Measurements from ENCODE around the gene TMEM255B.
"Not testable (repeated sequence)": the region's sequence is repeated elsewhere in the genome, so short reads cannot be mapped to it uniquely, and the experiment has no call there.

The TMEM255B gene

DNA sequence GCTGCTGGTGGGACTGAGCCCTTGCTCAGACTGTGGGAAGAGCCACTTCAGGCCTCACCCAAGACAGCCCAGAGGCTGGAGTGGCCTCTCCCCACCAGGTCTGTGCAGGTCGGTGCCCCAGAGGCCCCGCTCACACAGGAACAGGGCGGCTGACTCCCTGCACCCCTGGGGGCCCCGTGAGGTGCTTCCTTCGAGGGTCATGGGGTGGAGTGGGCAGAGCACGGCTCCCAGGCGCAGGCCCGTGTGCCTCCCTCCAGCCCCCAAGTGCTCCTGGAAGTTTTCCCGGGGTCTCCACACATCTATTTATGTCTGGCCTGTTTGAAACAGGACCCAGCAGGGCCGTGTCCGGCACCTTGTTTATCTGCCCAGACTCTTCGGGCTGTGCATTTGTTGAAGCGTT lies 9.5 kb upstream of the TMEM255B start:
- ChIA-PET CTCF (no interaction called here), POLR2A (ENCODE audit: low non-redundant PET) (no interaction called here)
- no peak overlapping the region for H3K27ac ChIP-seq
- DNase-seq (ENCODE audit: low spot score): no peak
- TF ChIP-seq, protein P1, sequence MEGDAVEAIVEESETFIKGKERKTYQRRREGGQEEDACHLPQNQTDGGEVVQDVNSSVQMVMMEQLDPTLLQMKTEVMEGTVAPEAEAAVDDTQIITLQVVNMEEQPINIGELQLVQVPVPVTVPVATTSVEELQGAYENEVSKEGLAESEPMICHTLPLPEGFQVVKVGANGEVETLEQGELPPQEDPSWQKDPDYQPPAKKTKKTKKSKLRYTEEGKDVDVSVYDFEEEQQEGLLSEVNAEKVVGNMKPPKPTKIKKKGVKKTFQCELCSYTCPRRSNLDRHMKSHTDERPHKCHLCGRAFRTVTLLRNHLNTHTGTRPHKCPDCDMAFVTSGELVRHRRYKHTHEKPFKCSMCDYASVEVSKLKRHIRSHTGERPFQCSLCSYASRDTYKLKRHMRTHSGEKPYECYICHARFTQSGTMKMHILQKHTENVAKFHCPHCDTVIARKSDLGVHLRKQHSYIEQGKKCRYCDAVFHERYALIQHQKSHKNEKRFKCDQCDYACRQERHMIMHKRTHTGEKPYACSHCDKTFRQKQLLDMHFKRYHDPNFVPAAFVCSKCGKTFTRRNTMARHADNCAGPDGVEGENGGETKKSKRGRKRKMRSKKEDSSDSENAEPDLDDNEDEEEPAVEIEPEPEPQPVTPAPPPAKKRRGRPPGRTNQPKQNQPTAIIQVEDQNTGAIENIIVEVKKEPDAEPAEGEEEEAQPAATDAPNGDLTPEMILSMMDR (conservative IDR thresholded peaks at IDR 0.05; ENCODE audit: low read depth): no peak

DNA sequence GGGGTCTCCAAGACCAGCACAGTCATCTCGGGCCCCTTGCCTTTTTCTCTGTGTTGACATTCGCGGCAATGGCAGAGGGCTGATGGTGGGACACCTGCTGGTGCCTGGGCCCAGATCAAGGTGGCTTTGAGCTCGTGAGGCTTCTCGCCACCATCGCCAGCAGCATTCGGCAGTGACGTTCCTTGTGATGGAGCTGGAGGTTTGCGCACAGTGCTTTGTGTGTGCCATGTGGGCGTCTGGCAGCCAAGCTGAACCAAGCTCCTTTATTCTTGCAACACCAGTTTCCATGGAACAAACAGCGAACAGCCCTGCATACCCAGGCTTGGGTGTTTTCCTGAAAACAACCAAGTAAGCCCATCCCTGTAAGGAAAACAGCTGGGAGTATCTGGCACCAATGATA lies 9.1 kb upstream of the TMEM255B start:
- H3K27ac ChIP-seq: no peak overlapping the region
- ChIA-PET POLR2A (ENCODE audit: low non-redundant PET) (no interaction called here), CTCF (no interaction called here)
- no peak for DNase-seq (ENCODE audit: low spot score)
- TF ChIP-seq, protein P1 (conservative IDR thresholded peaks at IDR 0.05; ENCODE audit: low read depth): no peak

DNA sequence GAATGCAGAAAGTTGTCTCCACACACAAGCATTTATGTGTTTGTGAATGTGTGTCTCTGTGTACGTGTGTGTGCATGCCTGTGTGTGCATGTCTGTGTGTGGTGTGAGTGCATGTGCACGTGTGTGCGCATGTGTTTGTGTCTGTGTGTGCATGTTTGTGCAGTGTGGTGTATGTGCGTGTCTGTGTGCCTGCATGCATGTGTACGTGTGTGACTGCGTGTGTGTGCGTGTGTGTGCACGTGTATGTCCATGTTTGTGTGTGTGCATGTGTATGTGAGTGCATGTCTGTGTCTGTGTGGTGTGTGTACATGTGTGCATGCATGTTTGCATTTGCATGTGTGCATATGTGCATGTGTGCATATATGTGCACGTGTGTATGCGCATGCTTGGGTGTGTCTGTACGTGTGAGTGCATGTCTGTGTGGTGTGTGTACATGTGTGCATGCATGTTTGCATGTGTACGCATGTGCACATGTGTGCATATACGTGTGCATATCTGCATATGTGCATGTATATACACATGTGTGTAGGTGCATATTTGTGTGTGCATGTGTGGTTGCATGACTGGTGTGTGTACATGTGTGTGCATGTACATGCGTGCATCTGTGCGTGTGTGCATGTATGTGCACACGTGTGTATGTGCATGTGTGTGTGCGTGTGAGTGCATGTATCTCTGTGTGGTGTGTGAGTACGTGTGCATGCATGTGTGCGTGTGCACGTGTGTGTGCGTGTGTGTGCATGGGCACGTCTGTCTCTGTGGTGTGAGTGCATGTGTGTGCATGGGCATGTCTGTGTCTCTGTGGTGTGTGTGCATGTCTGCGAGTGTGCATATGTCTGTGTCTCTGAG lies 8.2 kb upstream of the TMEM255B start:
- DNase-seq (ENCODE audit: low spot score): no peak
- ChIA-PET CTCF (no interaction called here), POLR2A (ENCODE audit: low non-redundant PET) (no interaction called here)
- TF ChIP-seq, protein P1 (conservative IDR thresholded peaks at IDR 0.05; ENCODE audit: low read depth): no peak
- H3K27ac ChIP-seq: no peak overlapping the region

DNA sequence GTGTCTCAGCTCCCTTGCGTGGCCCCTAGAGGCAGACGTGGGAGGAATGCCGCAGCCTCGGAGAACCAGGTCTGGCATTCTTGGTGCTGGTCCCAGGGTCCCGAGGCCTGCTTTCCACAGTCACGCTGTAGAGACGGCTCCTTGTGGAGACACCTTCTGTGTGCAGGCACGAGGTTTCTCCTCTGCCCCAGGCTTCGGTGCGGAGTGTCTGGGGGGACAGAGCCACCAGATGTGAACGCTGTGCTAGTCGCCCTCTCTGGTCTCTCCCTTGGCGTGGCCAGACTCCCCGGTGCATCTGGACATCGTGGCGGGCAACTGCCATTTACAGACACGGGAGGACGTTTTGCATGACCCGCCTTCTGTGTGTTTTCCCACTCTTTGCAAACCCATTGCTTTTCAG lies 7.5 kb upstream of the TMEM255B start:
- TF ChIP-seq, protein P1 (conservative IDR thresholded peaks at IDR 0.05; ENCODE audit: low read depth): no peak
- DNase-seq (ENCODE audit: low spot score): no peak
- ChIA-PET CTCF (no interaction called here), POLR2A (ENCODE audit: low non-redundant PET) (no interaction called here)
- no peak overlapping the region for H3K27ac ChIP-seq

DNA sequence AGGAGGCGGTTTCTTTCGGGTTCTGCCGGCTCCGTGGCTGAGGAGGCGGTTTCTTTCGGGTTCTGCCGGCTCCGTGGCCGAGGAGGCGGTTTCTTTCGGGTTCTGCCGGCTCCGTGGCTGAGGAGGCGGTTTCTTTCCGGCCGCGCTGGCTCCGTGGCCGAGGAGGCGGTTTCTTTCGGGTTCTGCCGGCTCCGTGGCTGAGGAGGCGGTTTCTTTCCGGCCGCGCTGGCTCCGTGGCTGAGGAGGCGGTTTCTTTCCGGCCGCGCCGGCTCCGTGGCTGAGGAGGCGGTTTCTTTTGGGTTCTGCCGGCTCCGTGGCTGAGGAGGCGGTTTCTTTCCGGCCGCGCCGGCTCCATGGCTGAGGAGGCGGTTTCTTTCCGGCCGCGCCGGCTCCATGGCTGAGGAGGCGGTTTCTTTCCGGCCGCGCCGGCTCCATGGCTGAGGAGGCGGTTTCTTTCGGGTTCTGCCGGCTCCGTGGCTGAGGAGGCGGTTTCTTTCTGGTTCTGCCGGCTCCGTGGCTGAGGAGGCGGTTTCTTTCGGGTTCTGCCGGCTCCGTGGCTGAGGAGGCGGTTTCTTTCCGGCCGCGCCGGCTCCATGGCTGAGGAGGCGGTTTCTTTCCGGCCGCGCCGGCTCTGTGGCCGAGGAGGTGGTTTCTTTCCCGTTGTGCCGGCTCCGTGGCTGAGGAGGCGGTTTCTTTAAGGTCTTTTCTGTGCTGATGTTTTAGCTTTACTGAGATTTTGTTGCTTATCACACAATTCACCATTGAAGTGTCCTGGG lies 6.6 kb upstream of the TMEM255B start:
- DNase-seq (ENCODE audit: low spot score); CTCF ChIA-PET; POLR2A ChIA-PET (ENCODE audit: low non-redundant PET); H3K27ac ChIP-seq: not testable (repeated sequence)

DNA sequence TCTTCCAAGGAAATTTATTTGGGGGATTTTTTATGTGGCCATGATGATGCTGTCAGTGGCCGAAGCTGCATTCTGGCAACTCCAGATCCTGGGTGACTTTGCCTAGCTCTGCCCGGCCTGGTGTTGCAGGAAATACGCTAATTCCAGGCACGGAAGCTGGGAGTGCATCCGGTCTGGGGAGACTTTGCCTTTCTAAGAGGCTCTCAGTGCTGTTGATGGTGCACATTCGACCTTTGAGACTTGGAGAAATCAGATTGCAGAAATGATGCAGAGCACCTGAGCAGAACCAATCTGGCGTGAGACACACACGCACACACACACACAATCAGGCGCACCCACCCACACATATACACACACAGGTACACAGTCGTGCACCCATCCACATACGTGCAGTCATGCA lies 5.9 kb upstream of the TMEM255B start:
- CTCF ChIA-PET: no interaction called here
- no peak overlapping the region for H3K27ac ChIP-seq
- POLR2A ChIA-PET (ENCODE audit: low non-redundant PET): no interaction called here
- TF ChIP-seq, protein P1 (conservative IDR thresholded peaks at IDR 0.05; ENCODE audit: low read depth): no peak
- no peak for DNase-seq (ENCODE audit: low spot score)

DNA sequence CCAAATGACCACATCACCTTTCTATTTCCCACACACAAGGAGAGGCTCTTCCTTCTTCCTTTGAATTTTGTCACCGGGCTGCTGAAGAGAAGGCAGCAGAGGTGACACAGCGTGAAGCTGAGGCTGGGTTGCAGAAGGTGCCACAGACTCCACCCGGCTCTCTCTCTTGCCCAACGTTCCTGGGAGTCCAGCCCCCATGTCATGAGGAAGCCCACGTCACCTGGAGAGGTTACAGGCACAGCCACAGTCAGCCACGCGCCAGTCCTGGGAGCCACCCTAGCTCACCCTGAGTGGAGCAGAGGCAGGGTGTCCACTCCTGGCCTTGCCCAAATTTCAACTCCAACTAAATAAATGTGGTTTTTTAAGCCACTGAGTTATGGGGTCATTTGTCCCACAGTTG lies 4.8 kb upstream of the TMEM255B start:
- TF ChIP-seq, protein P1 (conservative IDR thresholded peaks at IDR 0.05; ENCODE audit: low read depth): no peak
- CTCF ChIA-PET: interaction anchor here (0.7 kb wide), 1 partner anchor 119 kb away, joined by 3 read pairs; no protein-coding TSS in a partner anchor

More for the DNA sequence above, 4.8 kb upstream of the TMEM255B start:
- POLR2A ChIA-PET (ENCODE audit: low non-redundant PET): no interaction called here
- no peak for DNase-seq (ENCODE audit: low spot score)
- no peak overlapping the region for H3K27ac ChIP-seq
